Effector memory CD4-positive, alpha-beta T cell (primary cell): ENCODE measurements around the gene SLC38A11.

Experiments
- DNase-seq, 3 donors: peaks; one replicate each; pipeline ENCODE4 v3.0.0-alpha.2; 2020
- H3K27ac ChIP-seq: 2 replicates; pipeline ENCODE4 v1.7.0; 2013; ENCODE audit warnings: mild to moderate bottlenecking, low read length, moderate library complexity; ENCODE audit not compliant: insufficient read depth, poor library complexity, severe bottlenecking
- H3K27me3 ChIP-seq: replicated peaks from 2 replicates; pipeline ENCODE4 v1.7.0; 2013; ENCODE audit warnings: mild to moderate bottlenecking, low read length; ENCODE audit not compliant: insufficient read depth, control insufficient read depth, poor library complexity, severe bottlenecking
- H3K36me3 ChIP-seq: 2 replicates; pipeline ENCODE4 v1.7.0; 2013; ENCODE audit warnings: mild to moderate bottlenecking, low read length, moderate library complexity; ENCODE audit not compliant: control insufficient read depth, insufficient read depth
- H3K4me1 ChIP-seq: 2 replicates; pipeline ENCODE4 v1.7.0; 2013; ENCODE audit warnings: low read length, mild to moderate bottlenecking; ENCODE audit not compliant: control insufficient read depth, insufficient read depth, poor library complexity, severe bottlenecking
- H3K4me3 ChIP-seq: 2 replicates; pipeline ENCODE4 v1.7.0; 2013; ENCODE audit warnings: low read length, low read depth, mild to moderate bottlenecking; ENCODE audit not compliant: insufficient read depth, poor library complexity, severe bottlenecking
- H3K9me3 ChIP-seq: 2 replicates; pipeline ENCODE4 v1.7.0; 2013; ENCODE audit warnings: mild to moderate bottlenecking, low read length, moderate library complexity; ENCODE audit not compliant: control insufficient read depth

Gene SLC38A11

DNA sequence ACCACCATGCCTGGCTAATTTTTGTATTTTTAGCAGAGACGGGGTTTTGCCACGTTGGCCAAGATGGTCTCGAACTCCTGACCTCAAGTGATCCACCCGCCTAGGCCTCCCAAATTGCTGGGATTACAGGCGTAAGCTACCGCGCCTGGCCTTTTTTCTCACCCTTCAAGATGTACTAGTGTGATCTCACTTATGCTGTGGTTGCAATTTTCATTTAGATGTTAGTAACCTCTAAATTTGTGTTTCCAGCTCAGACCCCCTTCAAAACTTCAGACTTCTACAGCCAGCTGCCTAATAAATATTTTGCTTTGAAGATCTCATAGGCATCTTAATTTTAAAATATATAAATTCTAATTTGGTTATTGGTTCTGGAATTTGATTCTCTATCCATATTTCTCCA, 8.0 kb downstream of the SLC38A11 start:
- H3K9me3 ChIP-seq = no peaks in the 10 kb centered on the region
- no peak for DNase-seq
- H3K4me1 ChIP-seq = no peaks in the 10 kb centered on the region
- H3K27me3 ChIP-seq = no peaks in the 10 kb centered on the region
- no peak overlapping the region for H3K27ac ChIP-seq
- no peak overlapping the region for H3K4me3 ChIP-seq
- H3K36me3 ChIP-seq = no peaks in the 10 kb centered on the region

DNA sequence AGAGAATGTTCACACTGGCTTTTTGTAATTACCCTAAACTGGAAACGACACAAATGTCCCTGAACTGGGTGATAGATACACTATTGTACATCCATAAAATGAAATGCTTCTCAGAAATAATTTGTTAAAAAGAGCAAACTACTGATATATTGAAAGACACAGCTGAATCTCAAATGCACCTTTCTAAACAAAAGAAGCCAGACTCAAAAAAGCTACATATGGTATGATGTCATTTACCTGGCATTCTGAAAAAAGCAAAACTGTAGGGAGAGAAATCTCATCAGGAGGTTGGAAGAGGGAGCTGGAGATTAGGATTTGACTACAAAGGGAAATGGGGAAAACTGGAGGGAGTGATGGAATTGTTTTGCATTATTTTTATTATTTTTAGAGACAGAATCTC, 12.0 kb downstream of the SLC38A11 start:
- no peaks in the 10 kb centered on the region for H3K9me3 ChIP-seq
- no peak for DNase-seq
- H3K27me3 ChIP-seq = no peaks in the 10 kb centered on the region
- no peaks in the 10 kb centered on the region for H3K4me1 ChIP-seq
- H3K27ac ChIP-seq = no peak overlapping the region
- H3K36me3 ChIP-seq = no peaks in the 10 kb centered on the region
- no peak overlapping the region for H3K4me3 ChIP-seq

DNA sequence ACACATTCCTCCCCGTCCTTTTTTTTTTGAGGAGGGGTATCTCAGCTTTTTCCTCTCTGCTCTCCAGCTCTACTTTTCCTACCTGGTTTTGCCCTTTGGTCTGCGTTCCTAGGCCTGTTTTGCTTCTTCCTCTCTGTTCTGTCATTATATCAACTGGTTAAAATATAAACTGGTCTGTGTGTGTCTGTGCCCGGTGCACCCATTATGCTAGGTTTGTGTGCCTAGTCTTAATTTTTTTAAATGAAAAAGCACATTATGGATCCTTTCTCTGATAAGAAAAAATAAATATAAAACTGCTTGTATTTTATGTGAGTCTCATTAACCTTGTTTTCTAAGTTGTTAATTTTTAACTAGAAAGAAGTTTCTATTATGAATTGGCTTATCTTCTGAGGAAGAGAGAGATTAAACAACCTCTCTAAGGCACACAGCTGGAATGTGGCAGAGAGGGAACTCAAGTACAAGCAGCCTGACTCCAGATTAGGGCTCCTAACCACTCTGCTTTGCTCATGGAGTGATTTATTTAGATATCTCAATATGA, 17.4 kb downstream of the SLC38A11 start:
- Histone ChIP-seq H3K4me1 (no peaks in the 10 kb centered on the region), H3K27ac (no peak overlapping the region), H3K36me3 (no peaks in the 10 kb centered on the region), H3K27me3 (no peaks in the 10 kb centered on the region), H3K4me3 (no peak overlapping the region), H3K9me3 (no peaks in the 10 kb centered on the region)
- no peak for DNase-seq

DNA sequence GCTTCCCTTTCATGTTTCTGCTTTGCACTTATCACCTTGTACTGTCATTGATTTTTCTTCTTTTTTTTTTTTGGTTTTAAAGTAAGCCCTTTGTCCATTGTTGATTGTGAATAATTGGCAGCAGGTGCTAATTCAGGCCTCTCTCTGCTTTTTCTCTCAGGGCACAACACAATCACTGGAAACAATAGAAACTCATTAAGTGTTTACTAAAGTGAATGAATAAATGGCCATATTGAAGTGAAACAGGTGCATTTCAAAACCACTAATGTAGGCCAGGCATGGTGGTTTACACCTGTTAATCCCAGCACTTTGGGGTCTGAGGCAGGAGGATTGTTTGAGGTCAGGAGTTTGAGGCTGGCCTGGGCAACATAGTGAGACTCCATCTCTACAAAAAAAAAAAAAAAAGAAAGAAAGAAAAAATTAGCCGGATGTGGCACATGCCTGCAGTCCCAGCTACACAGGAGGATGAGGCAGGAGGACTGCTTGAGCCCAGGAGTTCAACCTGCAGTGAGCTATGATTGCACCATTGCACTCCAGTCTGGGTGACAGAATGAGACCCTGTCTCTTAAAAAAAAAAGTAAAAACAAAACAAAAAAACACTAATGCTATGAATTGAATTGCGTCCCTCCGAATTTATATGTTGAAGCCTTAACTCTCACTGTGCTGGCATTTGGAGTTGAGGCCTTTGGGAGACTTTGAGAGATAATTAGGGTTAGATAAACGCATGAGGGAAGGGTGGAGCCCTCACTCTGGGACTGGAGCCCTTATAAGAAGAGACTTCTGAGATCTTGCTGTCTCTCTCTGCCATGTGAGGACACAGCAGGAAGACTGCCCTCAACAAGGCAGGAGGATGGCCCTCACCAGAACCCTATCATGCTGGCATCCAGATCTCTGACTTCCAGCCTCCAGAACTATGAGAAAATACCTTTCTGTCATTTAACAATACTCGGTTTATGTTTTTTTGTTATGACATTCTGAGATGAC, 19.9 kb downstream of the SLC38A11 start:
- no peaks in the 10 kb centered on the region for H3K4me1 ChIP-seq
- H3K4me3 ChIP-seq = no peak overlapping the region
- H3K9me3 ChIP-seq = no peaks in the 10 kb centered on the region
- DNase-seq = no peak
- no peaks in the 10 kb centered on the region for H3K27me3 ChIP-seq
- no peaks in the 10 kb centered on the region for H3K36me3 ChIP-seq
- H3K27ac ChIP-seq = no peak overlapping the region

DNA sequence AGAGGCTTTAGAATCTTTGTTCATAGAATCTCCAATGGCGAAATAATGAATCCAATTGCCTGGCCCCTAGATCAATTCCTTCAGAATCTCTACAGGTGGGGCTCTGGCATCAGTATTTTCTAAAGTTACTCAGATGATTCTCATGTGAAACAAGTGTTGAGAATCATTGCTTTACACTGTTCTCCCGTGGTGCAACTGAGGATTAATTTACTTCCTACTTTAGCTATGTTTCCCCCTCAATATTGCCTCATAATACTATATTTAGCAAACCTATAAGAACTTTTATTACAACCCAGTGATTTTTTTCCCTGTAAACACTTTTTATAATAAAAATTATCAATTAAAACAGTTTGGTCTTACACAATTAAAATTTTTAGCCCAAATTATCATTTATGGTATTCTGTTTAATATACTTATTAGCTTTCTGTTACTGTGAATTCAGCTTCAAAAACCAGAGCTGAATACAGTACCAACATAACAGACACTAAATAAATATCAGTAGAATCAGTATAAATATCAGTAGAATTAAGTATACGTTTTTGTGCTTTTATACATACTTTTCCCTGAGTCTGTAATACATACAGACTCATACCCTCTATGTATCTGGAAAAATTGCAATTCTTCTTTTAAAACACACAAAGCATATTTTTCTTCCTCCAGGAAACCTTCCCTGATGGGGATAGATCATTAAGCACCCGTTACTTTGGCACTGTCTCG, 20.8 kb downstream of the SLC38A11 start:
- Histone ChIP-seq H3K9me3 (no peaks in the 10 kb centered on the region), H3K36me3 (no peaks in the 10 kb centered on the region), H3K27ac (no peak overlapping the region), H3K4me1 (no peaks in the 10 kb centered on the region), H3K27me3 (no peaks in the 10 kb centered on the region), H3K4me3 (no peak overlapping the region)
- no peak for DNase-seq

DNA sequence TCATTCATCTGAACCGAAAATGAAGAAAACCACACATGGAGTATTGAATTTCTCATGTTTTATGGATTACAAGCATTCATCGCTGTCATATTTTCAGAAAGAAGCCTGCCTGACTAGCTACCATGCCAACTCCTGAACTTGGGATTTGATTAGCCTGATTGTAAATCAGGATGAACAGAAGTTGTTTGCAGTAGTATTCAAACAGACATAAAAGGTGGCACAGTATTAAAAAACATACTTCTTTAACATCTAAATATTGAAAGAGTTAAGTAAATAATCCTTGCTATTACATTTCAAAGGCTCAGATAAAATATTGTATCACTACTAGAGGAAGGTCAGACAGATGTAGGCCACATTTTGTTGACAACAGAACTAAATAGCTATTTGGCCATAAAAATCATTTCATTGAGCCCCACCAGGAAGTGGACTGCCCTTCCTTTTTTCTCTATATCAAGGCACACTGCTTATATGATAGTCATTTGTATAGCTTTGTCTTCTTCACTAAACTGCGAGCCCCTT, 21.6 kb downstream of the SLC38A11 start:
- Histone ChIP-seq H3K36me3 (no peaks in the 10 kb centered on the region), H3K9me3 (no peaks in the 10 kb centered on the region), H3K4me1 (no peaks in the 10 kb centered on the region), H3K27me3 (no peaks in the 10 kb centered on the region), H3K27ac (no peak overlapping the region), H3K4me3 (no peak overlapping the region)
- no peak for DNase-seq

DNA sequence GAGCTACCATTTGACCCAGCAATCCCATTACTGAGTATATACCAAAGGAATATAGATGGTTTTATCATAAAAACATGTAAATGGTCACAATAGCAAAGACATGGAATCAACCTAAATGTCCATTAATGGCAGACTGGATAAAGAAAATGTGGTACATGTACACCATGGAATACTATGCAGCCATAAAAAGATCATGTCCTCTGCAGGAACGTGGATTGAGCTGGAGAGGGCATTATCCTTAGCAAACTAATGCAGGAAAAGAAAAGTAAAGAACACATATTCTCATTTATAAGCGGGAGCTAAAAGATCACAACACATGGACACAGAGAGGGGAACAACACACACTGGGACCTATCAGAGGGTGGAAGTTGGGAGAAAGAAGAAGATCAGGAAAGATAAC, 22.9 kb downstream of the SLC38A11 start:
- H3K36me3 ChIP-seq = no peaks in the 10 kb centered on the region
- no peak for DNase-seq
- H3K27me3 ChIP-seq = no peaks in the 10 kb centered on the region
- no peaks in the 10 kb centered on the region for H3K9me3 ChIP-seq
- no peak overlapping the region for H3K27ac ChIP-seq
- no peak overlapping the region for H3K4me3 ChIP-seq
- no peaks in the 10 kb centered on the region for H3K4me1 ChIP-seq

DNA sequence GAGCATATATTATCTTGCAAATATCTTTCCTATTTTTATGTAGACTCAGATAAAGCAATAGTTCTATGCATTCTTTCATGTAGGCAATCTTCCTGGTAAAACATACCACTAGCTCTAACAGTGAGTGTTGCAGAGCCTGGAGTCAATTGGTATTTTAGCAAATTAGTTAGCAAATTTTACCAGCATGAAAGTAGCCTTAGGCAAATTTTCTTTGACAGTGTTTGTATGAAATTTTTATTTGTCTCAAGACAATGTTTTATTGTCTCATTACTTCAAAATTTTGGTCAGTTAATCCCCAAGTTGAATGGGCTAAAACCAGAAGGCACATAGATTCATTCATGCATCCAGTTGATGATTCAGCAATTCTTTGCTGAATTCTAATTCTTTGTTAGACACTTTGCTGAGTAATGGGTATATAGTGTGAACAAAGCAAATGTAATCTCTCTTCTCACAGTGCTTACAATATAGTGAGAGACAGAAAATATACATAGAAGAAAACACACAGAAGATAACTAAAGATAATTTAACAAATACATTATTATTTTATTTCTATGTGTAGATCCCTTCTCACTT, 27.1 kb downstream of the SLC38A11 start:
- no peaks in the 10 kb centered on the region for H3K36me3 ChIP-seq
- DNase-seq = no peak
- no peaks in the 10 kb centered on the region for H3K9me3 ChIP-seq
- H3K27me3 ChIP-seq = no peaks in the 10 kb centered on the region
- no peak overlapping the region for H3K27ac ChIP-seq
- H3K4me3 ChIP-seq = no peak overlapping the region
- no peaks in the 10 kb centered on the region for H3K4me1 ChIP-seq

DNA sequence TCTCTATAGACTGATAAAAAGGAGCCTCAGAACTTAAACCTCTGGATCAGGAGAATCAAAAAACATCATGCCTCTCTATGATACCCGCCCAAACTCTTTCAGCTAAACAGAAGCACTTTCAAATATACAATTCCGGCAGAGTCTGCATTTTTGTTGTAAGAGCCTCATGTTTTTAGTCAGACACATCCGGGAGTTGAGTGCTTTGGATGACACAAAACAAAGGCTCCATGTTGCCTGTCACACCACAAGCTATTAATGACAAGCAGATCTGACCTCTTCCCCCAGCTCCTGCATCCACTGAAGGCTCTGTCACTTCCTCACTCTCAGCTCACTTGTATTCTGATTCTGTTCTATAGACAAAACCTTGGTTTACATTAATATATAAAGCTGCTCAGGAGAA, 33.2 kb downstream of the SLC38A11 start:
- Histone ChIP-seq H3K27me3 (no peaks in the 10 kb centered on the region), H3K9me3 (no peaks in the 10 kb centered on the region)

More for the DNA sequence above, 33.2 kb downstream of the SLC38A11 start:
- DNase-seq = no peak
- H3K4me3 ChIP-seq = no peak overlapping the region
- no peaks in the 10 kb centered on the region for H3K4me1 ChIP-seq
- H3K36me3 ChIP-seq = no peaks in the 10 kb centered on the region
- H3K27ac ChIP-seq = no peak overlapping the region
